K562 (cell line): ENCODE measurements around the gene WDR45.

ENCODE experiments used
- AFF4 ChIP-seq: sonication (generic); formaldehyde crosslinking; IDR thresholded peaks from 2 replicates; pipeline ENCODE4 v1.8.0; 2023; ENCODE audit warnings: mild to moderate bottlenecking, missing genetic modification reagents
- BACH1 ChIP-seq: fragments of 200-800 bp; sonication (Bioruptor generic); IDR thresholded peaks from 2 replicates; pipeline ENCODE4 v1.6.1; 2016; ENCODE audit warnings: missing genetic modification characterization, missing compliant biosample characterization
- CTCF ChIP-seq, 3 experiments: IDR thresholded peaks in 2 of 3; conservative IDR thresholded peaks in 1 of 3; 2 replicates each; pipeline ENCODE4 v1.5.1; 2011 to 2012; ENCODE audit warnings: low read length in 3 of 3, mild to moderate bottlenecking in 3 of 3, control low read depth in 2 of 3, improper control_type of control experiment in 1 of 3, inconsistent platforms in 1 of 3, low read depth in 1 of 3, mixed read lengths in 1 of 3, moderate library complexity in 1 of 3; ENCODE audit not compliant: insufficient read depth in 2 of 3
- FOXO4 ChIP-seq: fragments of 450-650 bp; formaldehyde crosslinking; IDR thresholded peaks from 2 replicates; pipeline ENCODE4 v1.4.0; 2020; ENCODE audit warnings: mild to moderate bottlenecking, moderate library complexity
- MLX ChIP-seq, 2 experiments: fragments of 450-650 bp in 1 of 2; sonication (generic) in 1 of 2; formaldehyde crosslinking; conservative IDR thresholded peaks; 2 replicates each; pipeline versions ENCODE4 v1.4.0 to v1.8.1; 2020 to 2022; ENCODE audit warnings: mild to moderate bottlenecking in 1 of 2, missing genetic modification reagents in 1 of 2
- NEUROD1 ChIP-seq: fragments of 150-350 bp; IDR thresholded peaks from 2 replicates; pipeline ENCODE4 v1.6.1; 2014; ENCODE audit warnings: borderline replicate concordance, low read length, low read depth; ENCODE audit not compliant: partially characterized antibody
- POLR2A ChIP-seq: fragments of 450-650 bp; conservative IDR thresholded peaks from 2 replicates; pipeline ENCODE4 v1.6.1; 2016
- SNRNP70 ChIP-seq: fragments of 200-400 bp; formaldehyde crosslinking; optimal IDR thresholded peaks from 2 replicates; pipeline ENCODE3; 2017; ENCODE audit warnings: low read depth, low read length
- ZBTB26 ChIP-seq: fragments of 450-650 bp; formaldehyde crosslinking; IDR thresholded peaks from 2 replicates; pipeline ENCODE4 v1.4.0; 2022; ENCODE audit warnings: missing genetic modification characterization
- ZNF165 ChIP-seq: fragments of 250-450 bp; sonication (Bioruptor Pico); IDR thresholded peaks from 2 replicates; pipeline ENCODE4 v1.4.0; 2020; ENCODE audit warnings: borderline replicate concordance

GRCh38 chrX:49072712-49073095 is 7.0 kb downstream of the WDR45 start:
- TF ChIP-seq SNRNP70 (no peak), MLX (CRISPR knock-in tag; conservative IDR thresholded peaks at IDR 0.05) (no peak), NEUROD1 (no peak), BACH1 (tag) (no peak), POLR2A (no peak), FOXO4 (no peak), AFF4 (CRISPR knock-in tag) (no peak), CTCF (IDR thresholded peaks at IDR 0.05 in 2 of 3, conservative IDR thresholded peaks at IDR 0.05 in 1 of 3; ENCODE audit: insufficient read depth in 2 of 3, low read depth in 1 of 3, low read length in 3 of 3) (no peak), ZBTB26 (no peak), ZNF165 (CRISPR knock-in tag) (no peak)
